GM23248 (cell line): Measurements from ENCODE around the gene KRTAP26-1. TPM values are rescaled to one million over a fixed set of nuclear protein-coding genes. Genes with fewer than 3 reads are reported as not detected.

Source experiments
- DNase-seq: peaks from one replicate; pipeline ENCODE4 v3.0.0-alpha.2; 2015
- H2AFZ ChIP-seq: fragments of 200-600 bp; sonication (generic); 2 replicates; pipeline ENCODE4 v1.6.1; 2016; ENCODE audit warnings: antibody characterized with exemption
- H3F3A ChIP-seq: fragments of 200-600 bp; sonication (generic); 2 replicates; pipeline ENCODE4 v1.6.1; 2016; ENCODE audit warnings: mild to moderate bottlenecking, antibody characterized with exemption, mixed run types; ENCODE audit not compliant: insufficient read depth
- H3K27ac ChIP-seq: fragments of 200-600 bp; sonication (generic); 2 replicates; pipeline ENCODE4 v1.5.1; 2016; ENCODE audit warnings: mild to moderate bottlenecking
- H3K27me3 ChIP-seq: fragments of 200-600 bp; sonication (generic); replicated peaks from 2 replicates; pipeline ENCODE4 v1.6.1; 2016; ENCODE audit warnings: mild to moderate bottlenecking; ENCODE audit not compliant: insufficient read depth
- H3K36me3 ChIP-seq: fragments of 200-600 bp; sonication (generic); 2 replicates; pipeline ENCODE4 v1.6.1; 2016; ENCODE audit warnings: low read depth, mild to moderate bottlenecking
- H3K4me1 ChIP-seq: fragments of 200-600 bp; sonication (generic); 2 replicates; pipeline ENCODE4 v1.6.1; 2016; ENCODE audit warnings: mild to moderate bottlenecking; ENCODE audit not compliant: insufficient read depth
- H3K4me2 ChIP-seq: fragments of 200-600 bp; sonication (generic); one replicate; pipeline ENCODE4 v1.6.1; 2016; ENCODE audit warnings: mild to moderate bottlenecking; ENCODE audit not compliant: unreplicated experiment
- H3K4me3 ChIP-seq: fragments of 200-600 bp; sonication (generic); 2 replicates; pipeline ENCODE4 v1.5.1; 2016; ENCODE audit warnings: mild to moderate bottlenecking
- H3K79me2 ChIP-seq: fragments of 200-600 bp; sonication (generic); 2 replicates; pipeline ENCODE4 v1.6.1; 2016; ENCODE audit warnings: mild to moderate bottlenecking; ENCODE audit not compliant: insufficient read depth
- H3K9ac ChIP-seq: fragments of 200-600 bp; sonication (generic); 2 replicates; pipeline ENCODE4 v1.6.1; 2016; ENCODE audit warnings: mild to moderate bottlenecking
- H3K9me2 ChIP-seq: fragments of 200-600 bp; sonication (generic); 2 replicates; pipeline ENCODE4 v1.6.1; 2016; ENCODE audit warnings: mixed run types, mild to moderate bottlenecking, moderate library complexity; ENCODE audit not compliant: insufficient read depth
- H3K9me3 ChIP-seq: fragments of 200-600 bp; sonication (generic); one replicate; pipeline ENCODE4 v1.6.1; 2017; ENCODE audit warnings: low read depth
- H4K20me1 ChIP-seq: fragments of 200-600 bp; sonication (generic); 2 replicates; pipeline ENCODE4 v1.6.0; 2016; ENCODE audit not compliant: insufficient read depth
- EZH2 ChIP-seq: fragments of 200-600 bp; sonication (generic); IDR thresholded peaks from 2 replicates; pipeline ENCODE4 v1.6.1; 2018; ENCODE audit warnings: antibody characterized with exemption, mild to moderate bottlenecking; ENCODE audit not compliant: insufficient read depth, poor library complexity, severe bottlenecking
- EZH2phosphoT487 ChIP-seq: fragments of 200-600 bp; sonication (generic); IDR thresholded peaks from 2 replicates; pipeline ENCODE4 v1.6.1; 2018; ENCODE audit warnings: antibody characterized with exemption, moderate library complexity, mild to moderate bottlenecking, low read depth; ENCODE audit not compliant: insufficient read depth
- WGBS, 2 experiments: methylation state at CpG; one replicate each; pipeline ENCODE4 v1.1.6; 2015 to 2017; ENCODE audit warnings: low lambda C conversion rate in 2 of 2, low coverage in 1 of 2; ENCODE audit errors: missing lambda C conversion rate in 2 of 2; 5-methylcytosine and 5-hydroxymethylcytosine counted together
- in situ Hi-C: fragments of 300-500 bp; cut with MboI; formaldehyde crosslinking; loops from 2 replicates; pipeline ENCODE4 v1.15.0; 2020
- polyA plus RNA-seq: library from polyadenylated mRNA; unstranded; fragments of >200 nt; fragmentation: Nextera tagmentation; extraction: Ambion mirVana; gene quantifications from 2 replicates; pipeline ENCODE4 v1.2.1, GENCODE V29; 2016
- total RNA-seq: library from RNA; depleted of rRNA; stranded (reverse); fragments of >200 nt; shearing (Covaris generic); gene quantifications from 2 replicates; pipeline ENCODE4 v1.2.3, GENCODE V29; 2014; rRNA removed

KRTAP26-1 gene, protein sequence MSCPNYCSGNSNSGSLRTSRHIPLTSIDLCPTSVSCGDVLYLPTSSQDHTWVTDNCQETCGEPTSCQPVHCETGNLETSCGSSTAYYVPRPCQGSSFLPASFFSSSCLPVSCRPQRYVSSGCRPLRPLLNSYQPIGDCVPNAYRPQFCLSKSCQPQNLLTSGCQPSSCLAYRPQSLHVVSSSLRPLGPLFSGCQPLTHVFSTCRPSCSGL
- total RNA-seq (not detected in 2 replicates), polyA plus RNA-seq (not detected in 2 replicates)

GRCh38 chr21:30320215-30320614 is at the start of gene KRTAP26-1:
TSS of gene KRTAP26-1 (minus strand) at chr21:30320315. CDS start at chr21:30320035, 280 bp downstream.
- H4K20me1 ChIP-seq = no peaks in the 10 kb centered on the region
- H3K27ac ChIP-seq = no peak within 1 kb of the TSS
- 68 to 71% methylated on average over 2 of the region's 2 CpGs for WGBS, 2 experiments

GRCh38 chr21:30355906-30356305 is 35.8 kb upstream of the KRTAP26-1 start:
- H3K4me1 ChIP-seq = no peaks in the 10 kb centered on the region
- H3K36me3 ChIP-seq = no peaks in the 10 kb centered on the region
- no peak for DNase-seq
- in situ Hi-C loops = no loop called here
- H3K9me3 ChIP-seq = no peaks in the 10 kb centered on the region
- H4K20me1 ChIP-seq = no peaks in the 10 kb centered on the region
- no peaks in the 10 kb centered on the region for H3K79me2 ChIP-seq
- TF ChIP-seq EZH2 (no peak), EZH2phosphoT487 (no peak)
- WGBS, 2 experiments = 4 to 6% methylated on average over 3 of the region's 3 CpGs
- H3K27me3 ChIP-seq = no peaks in the 10 kb centered on the region
- H3F3A ChIP-seq = no peaks in the 10 kb centered on the region
- H3K9ac ChIP-seq = no peak overlapping the region
- no peak overlapping the region for H3K4me2 ChIP-seq
- no peak overlapping the region for H3K27ac ChIP-seq
- H3K9me2 ChIP-seq = no peaks in the 10 kb centered on the region
- H3K4me3 ChIP-seq = no peak overlapping the region
- no peak overlapping the region for H2AFZ ChIP-seq

More at GRCh38 chr21:30320215-30320614, at the start of gene KRTAP26-1:
- Histone ChIP-seq H3K79me2 (no peaks in the 10 kb centered on the region), H3K4me1 (no peaks in the 10 kb centered on the region), H3K4me2 (no peak within 1 kb of the TSS), H2AFZ (no peak within 1 kb of the TSS), H3K36me3 (no peaks in the 10 kb centered on the region), H3K27me3 (no peaks in the 10 kb centered on the region), H3K4me3 (no peak within 1 kb of the TSS), H3K9me2 (no peaks in the 10 kb centered on the region), H3K9ac (no peak within 1 kb of the TSS), H3F3A (no peaks in the 10 kb centered on the region), H3K9me3 (no peaks in the 10 kb centered on the region)
- TF ChIP-seq EZH2 (no peak), EZH2phosphoT487 (no peak)
- in situ Hi-C loops = no loop called here
- no peak for DNase-seq

- Histone ChIP-seq H3F3A (no peaks in the 10 kb centered on the region), H3K27me3 (no peaks in the 10 kb centered on the region), H3K9ac (no peak overlapping the region), H3K27ac (no peak overlapping the region), H2AFZ (no peak overlapping the region), H3K9me2 (no peaks in the 10 kb centered on the region), H3K36me3 (no peaks in the 10 kb centered on the region), H3K4me2 (no peak overlapping the region), H3K4me3 (no peak overlapping the region), H4K20me1 (no peaks in the 10 kb centered on the region), H3K4me1 (no peaks in the 10 kb centered on the region), H3K9me3 (no peaks in the 10 kb centered on the region), H3K79me2 (no peaks in the 10 kb centered on the region)
- TF ChIP-seq EZH2phosphoT487 (no peak), EZH2 (no peak)
- WGBS, 2 experiments = 8 to 16% methylated on average over 1 of the region's 1 CpG
- no peak for DNase-seq
- in situ Hi-C loops = no loop called here
These were observed 34.3 kb upstream of the KRTAP26-1 start for GRCh38 chr21:30354308-30355005.

GRCh38 chr21:30351534-30351933 is 31.4 kb upstream of the KRTAP26-1 start:
- DNase-seq = no peak
- H3K4me1 ChIP-seq = no peaks in the 10 kb centered on the region
- in situ Hi-C loops = no loop called here
- no peak overlapping the region for H3K9ac ChIP-seq
- WGBS, 2 experiments = 44 to 52% methylated on average over 1 of the region's 1 CpG
- H3K4me3 ChIP-seq = no peak overlapping the region
- H3K27me3 ChIP-seq = no peaks in the 10 kb centered on the region
- H2AFZ ChIP-seq = no peak overlapping the region
- no peak for TF ChIP-seq EZH2
- no peak overlapping the region for H3K4me2 ChIP-seq
- no peaks in the 10 kb centered on the region for H3K79me2 ChIP-seq
- H3K27ac ChIP-seq = no peak overlapping the region
- H4K20me1 ChIP-seq = no peaks in the 10 kb centered on the region
- no peaks in the 10 kb centered on the region for H3F3A ChIP-seq
- no peaks in the 10 kb centered on the region for H3K9me3 ChIP-seq
- H3K36me3 ChIP-seq = no peaks in the 10 kb centered on the region
- H3K9me2 ChIP-seq = no peaks in the 10 kb centered on the region
